Fibroblast of the aortic adventitia (primary cell): Measurements from ENCODE around the gene PNCK. TPM values are rescaled to one million over a fixed set of nuclear protein-coding genes. Genes with fewer than 3 reads are reported as not detected.

Experiments used
- DNase-seq: peaks from one replicate; pipeline ENCODE4 v3.0.0-alpha.2; 2010; ENCODE audit warnings: low read depth
- H3K4me3 ChIP-seq: 2 replicates; pipeline ENCODE4 v1.5.1; 2011; ENCODE audit warnings: low read depth, mild to moderate bottlenecking, control low read depth, low read length, moderate library complexity
- small RNA-seq: library from RNA; depleted of rRNA; stranded (forward); fragments of <200 nt; gene quantifications from one replicate; pipeline ENCODE3, GENCODE V24; 2012
- total RNA-seq: library from RNA; depleted of rRNA; stranded (reverse); fragments of >200 nt; gene quantifications from 2 replicates; pipeline ENCODE4 v1.2.3, GENCODE V29; 2012; ENCODE audit warnings: low replicate concordance
- TF ChIP-seq, protein P1 (sequence below): IDR thresholded peaks from 2 replicates; pipeline ENCODE4 v1.5.1; 2011; ENCODE audit warnings: mild to moderate bottlenecking, low read length, control low read depth, inconsistent platforms; ENCODE audit not compliant: insufficient read depth

PNCK gene
- total RNA-seq, 1 donor = not detected

DNA sequence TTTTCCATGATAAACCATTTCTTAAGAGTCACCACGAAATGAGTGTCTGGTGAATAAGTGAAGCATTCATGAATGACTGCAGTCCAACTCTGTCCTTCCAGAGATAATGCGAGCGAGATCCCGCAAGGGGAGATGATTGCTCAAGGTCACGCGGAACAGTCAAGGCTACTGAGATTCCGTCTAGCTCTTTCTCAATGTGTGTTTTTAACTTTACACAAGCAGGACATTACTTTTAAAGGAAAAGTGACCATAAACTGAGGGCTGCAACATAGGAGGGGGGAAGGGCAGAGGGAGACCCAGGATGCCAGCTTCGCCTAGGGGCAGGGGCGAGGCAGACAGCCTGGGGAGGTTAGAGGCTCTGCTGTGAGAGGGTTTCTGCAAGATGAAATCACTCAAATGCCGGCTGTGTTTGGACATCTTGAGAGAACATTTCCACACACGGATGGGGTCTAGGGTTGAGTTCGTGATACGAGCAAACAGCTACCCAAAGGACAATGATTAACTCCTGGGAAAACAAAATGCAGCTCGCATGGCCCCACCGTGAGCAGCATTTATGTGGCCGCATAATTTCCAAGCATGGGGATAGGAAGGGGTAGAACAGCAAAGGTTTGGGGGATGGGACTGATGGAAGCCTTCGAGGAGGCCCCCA lies 50.8 kb downstream of the PNCK start:
- TF ChIP-seq, protein P1, sequence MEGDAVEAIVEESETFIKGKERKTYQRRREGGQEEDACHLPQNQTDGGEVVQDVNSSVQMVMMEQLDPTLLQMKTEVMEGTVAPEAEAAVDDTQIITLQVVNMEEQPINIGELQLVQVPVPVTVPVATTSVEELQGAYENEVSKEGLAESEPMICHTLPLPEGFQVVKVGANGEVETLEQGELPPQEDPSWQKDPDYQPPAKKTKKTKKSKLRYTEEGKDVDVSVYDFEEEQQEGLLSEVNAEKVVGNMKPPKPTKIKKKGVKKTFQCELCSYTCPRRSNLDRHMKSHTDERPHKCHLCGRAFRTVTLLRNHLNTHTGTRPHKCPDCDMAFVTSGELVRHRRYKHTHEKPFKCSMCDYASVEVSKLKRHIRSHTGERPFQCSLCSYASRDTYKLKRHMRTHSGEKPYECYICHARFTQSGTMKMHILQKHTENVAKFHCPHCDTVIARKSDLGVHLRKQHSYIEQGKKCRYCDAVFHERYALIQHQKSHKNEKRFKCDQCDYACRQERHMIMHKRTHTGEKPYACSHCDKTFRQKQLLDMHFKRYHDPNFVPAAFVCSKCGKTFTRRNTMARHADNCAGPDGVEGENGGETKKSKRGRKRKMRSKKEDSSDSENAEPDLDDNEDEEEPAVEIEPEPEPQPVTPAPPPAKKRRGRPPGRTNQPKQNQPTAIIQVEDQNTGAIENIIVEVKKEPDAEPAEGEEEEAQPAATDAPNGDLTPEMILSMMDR = no peak
- DNase-seq = no peak
- no peak overlapping the region for H3K4me3 ChIP-seq

DNA sequence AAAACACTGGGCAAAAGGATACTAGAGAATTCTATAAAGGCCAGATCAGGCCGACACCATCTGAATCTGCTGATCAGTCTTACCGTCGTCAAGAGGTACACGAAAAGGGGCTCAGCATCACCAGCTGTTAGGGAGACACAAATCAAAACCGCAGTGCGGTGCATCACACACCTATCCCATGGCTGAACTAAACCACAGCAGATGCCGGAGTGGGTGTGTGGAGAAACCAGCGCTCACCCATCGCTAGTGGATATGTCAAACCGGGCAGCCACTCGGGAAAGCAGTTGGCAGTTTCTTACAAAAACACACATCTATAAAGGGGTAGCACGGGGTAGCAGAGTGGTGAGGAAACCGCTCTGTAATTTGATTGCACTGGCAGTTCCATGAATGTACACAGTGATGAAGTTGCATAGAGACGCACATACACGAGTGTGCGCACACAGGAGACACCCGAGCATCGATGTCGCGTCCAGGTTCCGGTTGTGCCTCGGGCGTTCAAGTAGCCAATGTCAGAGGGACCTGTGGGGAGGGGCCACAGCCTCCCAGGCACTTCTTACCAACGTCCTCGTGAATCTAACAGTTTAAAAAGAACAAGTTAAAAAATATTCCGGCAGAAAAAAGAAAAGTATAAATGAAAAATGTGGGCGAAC lies 51.5 kb downstream of the PNCK start:
- TF ChIP-seq, protein P1 = no peak
- no peak for DNase-seq
- H3K4me3 ChIP-seq = no peak overlapping the region

DNA sequence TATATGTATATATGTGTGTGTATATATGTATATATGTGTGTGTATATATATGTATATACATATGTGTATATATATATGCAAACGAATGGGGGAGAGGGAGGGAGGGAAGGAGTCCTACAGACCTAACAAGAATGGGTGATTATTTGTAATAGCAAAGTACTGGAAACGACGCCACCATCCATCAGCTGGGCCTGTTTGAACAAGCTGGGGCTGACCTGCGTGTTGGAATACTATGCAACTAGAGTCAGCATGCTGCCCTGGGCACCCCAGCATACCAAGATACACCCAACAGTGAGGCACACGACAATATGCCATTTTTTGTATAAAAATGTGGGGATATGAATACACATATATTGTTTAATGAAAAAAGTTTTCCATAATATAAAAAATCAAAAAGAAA lies 53.0 kb downstream of the PNCK start:
- TF ChIP-seq, protein P1 = no peak
- no peak overlapping the region for H3K4me3 ChIP-seq
- DNase-seq = no peak

Small RNA genes within 50 kb of the gene (small RNA-seq; reads per million reads assigned to genes)
- not detected for gene RN7SL687P

Other genes starting within 250 kb of the PNCK start
- 1.3 TPM in 1 of 2 replicates, not detected in the other for gene TREX2, start 227.8 kb downstream of the PNCK start, total RNA-seq
- gene HAUS7, start 203.2 kb downstream of the PNCK start, total RNA-seq = 16.4 and 16.5 TPM in 2 replicates
- 12.3 and 133 TPM in 2 replicates for gene BGN, start 178.8 kb downstream of the PNCK start, total RNA-seq
- gene ATP2B3, start 156.2 kb downstream of the PNCK start, total RNA-seq = not detected in 2 replicates
- 2.5 and 14.5 TPM in 2 replicates for gene CCNQ, start 74.7 kb downstream of the PNCK start, total RNA-seq
- gene DUSP9, start 26.6 kb downstream of the PNCK start, total RNA-seq = not detected in 2 replicates
- 5.6 and 8.8 TPM in 2 replicates for gene SLC6A8, start 14.1 kb upstream of the PNCK start, total RNA-seq
- gene BCAP31, start 50.6 kb upstream of the PNCK start, total RNA-seq = 75.4 and 111 TPM in 2 replicates
- gene ABCD1, start 51.0 kb upstream of the PNCK start, total RNA-seq = 9.3 and 15.5 TPM in 2 replicates
- gene PLXNB3, start 90.4 kb upstream of the PNCK start, total RNA-seq = 3.1 and 6.1 TPM in 2 replicates
- gene SRPK3, start 107.2 kb upstream of the PNCK start, total RNA-seq = 0.54 TPM in 1 of 2 replicates, not detected in the other
- 7.2 and 46.0 TPM in 2 replicates for gene IDH3G, start 120.6 kb upstream of the PNCK start, total RNA-seq
- gene SSR4, start 120.9 kb upstream of the PNCK start, total RNA-seq = 34.2 and 186 TPM in 2 replicates
- 0.09 and 1.1 TPM in 2 replicates for gene PDZD4, start 156.7 kb upstream of the PNCK start, total RNA-seq
- 0.36 and 1.6 TPM in 2 replicates for gene L1CAM, start 212.4 kb upstream of the PNCK start, total RNA-seq
- not detected in 2 replicates for gene AVPR2, start 230.9 kb upstream of the PNCK start, total RNA-seq